ENCODE results near the gene ZNF217.
"Not testable (repeated sequence)": the region's sequence is repeated elsewhere in the genome, so short reads cannot be mapped to it uniquely, and the experiment has no call there.

Gene ZNF217

DNA sequence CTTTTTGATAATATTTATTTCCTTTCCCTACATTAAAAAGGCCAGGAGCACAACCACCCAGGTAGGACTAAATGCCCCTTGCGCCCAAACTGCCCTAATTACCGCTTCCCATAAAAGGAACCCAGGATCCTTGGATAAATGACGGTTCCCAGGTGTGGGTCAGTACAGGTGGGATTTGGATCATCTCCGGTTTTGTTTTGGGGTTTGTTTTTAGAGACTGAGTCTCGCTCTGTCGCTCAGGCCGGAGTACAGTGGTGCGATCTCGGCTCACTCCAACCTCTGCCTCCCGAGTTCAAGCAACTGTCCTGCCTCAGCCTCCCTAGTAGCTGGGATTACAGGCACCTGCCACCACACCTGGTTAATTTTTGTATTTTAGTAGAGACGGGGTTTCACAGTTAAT lies 28.4 kb downstream of the ZNF217 start:
- TF ChIP-seq, protein P1, sequence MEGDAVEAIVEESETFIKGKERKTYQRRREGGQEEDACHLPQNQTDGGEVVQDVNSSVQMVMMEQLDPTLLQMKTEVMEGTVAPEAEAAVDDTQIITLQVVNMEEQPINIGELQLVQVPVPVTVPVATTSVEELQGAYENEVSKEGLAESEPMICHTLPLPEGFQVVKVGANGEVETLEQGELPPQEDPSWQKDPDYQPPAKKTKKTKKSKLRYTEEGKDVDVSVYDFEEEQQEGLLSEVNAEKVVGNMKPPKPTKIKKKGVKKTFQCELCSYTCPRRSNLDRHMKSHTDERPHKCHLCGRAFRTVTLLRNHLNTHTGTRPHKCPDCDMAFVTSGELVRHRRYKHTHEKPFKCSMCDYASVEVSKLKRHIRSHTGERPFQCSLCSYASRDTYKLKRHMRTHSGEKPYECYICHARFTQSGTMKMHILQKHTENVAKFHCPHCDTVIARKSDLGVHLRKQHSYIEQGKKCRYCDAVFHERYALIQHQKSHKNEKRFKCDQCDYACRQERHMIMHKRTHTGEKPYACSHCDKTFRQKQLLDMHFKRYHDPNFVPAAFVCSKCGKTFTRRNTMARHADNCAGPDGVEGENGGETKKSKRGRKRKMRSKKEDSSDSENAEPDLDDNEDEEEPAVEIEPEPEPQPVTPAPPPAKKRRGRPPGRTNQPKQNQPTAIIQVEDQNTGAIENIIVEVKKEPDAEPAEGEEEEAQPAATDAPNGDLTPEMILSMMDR (IDR thresholded peaks at IDR 0.05; ENCODE audit: control insufficient read depth, insufficient read depth, low read depth, low read length, missing control alignments): no peak
- no peak overlapping the region for H3K4me3 ChIP-seq (ENCODE audit: control insufficient read depth, low read depth, low read length)
- DNase-seq (ENCODE audit: low read depth): no peak

DNA sequence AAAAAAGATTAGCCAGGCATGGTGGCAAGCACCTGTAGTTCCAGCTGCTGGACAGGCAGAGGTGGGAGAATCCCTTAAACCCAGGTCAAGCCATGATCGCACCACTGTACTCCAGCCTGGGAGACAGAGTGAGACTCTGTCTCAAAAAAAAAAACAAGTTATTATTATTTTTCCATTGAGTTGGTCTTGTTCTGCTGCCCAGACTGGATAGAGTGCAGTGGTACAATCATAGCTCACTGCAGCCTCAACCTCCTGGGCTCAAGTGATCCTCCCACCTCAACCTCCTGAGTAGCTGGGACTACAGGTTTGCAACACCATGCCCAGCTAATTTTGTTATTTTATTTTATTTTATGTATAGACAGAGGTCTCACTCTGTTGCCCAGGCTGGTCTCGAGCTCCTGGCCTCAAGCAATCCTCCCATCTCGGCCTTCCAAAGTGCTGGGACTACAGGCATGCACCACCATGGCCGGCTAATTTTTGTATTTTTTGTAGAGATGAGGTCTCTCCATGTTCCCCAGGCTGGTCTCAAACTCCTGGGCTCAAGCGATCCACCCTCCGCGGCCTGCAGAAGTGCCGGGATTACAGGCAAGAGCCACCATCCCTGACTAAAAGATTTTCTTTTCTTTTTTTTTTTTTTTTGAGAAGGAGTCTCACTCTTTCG lies 31.4 kb downstream of the ZNF217 start:
- not testable (repeated sequence) for H3K4me3 ChIP-seq (ENCODE audit: control insufficient read depth, low read depth, low read length); DNase-seq (ENCODE audit: low read depth)

DNA sequence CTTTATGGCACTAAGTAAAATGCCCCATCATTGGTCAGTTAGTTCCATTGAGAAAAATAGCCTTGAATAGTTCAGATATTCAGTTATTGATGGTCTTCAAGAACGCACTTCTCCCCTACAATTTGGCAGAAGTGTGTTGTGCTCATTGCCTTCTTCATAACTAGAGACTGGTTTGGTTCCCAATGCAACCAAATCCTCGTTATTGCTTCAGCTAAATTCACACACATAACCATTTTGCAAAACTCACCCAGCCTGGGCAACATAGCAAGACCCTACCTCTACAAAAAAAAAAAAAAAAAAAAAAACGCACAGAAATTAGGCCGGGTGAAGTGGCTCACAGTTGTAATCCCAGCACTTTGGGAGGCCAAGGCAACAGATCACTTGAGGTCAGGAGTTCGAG lies 32.1 kb downstream of the ZNF217 start:
- TF ChIP-seq, protein P1 (IDR thresholded peaks at IDR 0.05; ENCODE audit: control insufficient read depth, insufficient read depth, low read depth, low read length, missing control alignments): no peak
- H3K4me3 ChIP-seq (ENCODE audit: control insufficient read depth, low read depth, low read length): no peak overlapping the region
- no peak for DNase-seq (ENCODE audit: low read depth)

DNA sequence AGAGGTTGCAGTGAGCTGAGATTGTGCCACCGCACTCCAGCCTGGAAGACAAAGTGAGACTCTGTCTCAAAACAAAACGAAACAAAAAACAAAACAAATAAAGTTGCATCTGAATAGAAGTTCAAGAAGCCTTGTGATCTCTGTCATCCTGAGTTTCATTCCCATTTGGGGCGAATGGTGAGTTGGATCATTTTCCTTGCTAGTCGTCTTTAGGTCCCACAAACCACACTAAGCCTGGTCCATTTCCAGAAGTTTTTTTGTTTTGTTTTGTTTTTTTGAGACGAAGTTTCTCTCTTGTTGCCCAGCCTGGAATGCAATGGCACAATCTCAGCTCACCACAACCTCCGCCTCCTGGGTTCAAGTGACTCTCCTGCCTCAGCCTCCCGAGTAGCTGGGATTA lies 33.8 kb downstream of the ZNF217 start:
- TF ChIP-seq, protein P1 (IDR thresholded peaks at IDR 0.05; ENCODE audit: control insufficient read depth, insufficient read depth, low read depth, low read length, missing control alignments): no peak
- DNase-seq (ENCODE audit: low read depth): no peak
- no peak overlapping the region for H3K4me3 ChIP-seq (ENCODE audit: control insufficient read depth, low read depth, low read length)

DNA sequence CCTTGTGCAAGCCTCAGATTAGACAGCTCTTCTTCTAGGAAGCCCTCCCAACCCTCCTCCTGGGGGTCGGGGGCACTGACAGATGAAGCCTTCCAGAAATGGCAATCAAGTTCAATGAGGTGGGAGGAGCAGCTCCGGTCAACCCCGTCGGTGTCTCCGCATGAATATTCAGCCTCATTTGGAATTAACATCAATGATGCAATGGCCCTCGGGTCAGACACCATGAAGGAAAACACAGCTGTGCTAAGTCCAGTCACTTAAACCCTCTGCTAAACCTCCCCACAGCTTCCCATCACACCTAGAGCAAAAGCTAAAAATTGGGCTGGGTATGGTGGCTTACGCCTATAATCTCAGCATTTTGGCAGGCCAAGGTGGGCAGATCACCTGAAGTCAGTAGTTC lies 36.5 kb downstream of the ZNF217 start:
- no peak for DNase-seq (ENCODE audit: low read depth)
- H3K4me3 ChIP-seq (ENCODE audit: control insufficient read depth, low read depth, low read length): no peak overlapping the region
- TF ChIP-seq, protein P1 (IDR thresholded peaks at IDR 0.05; ENCODE audit: control insufficient read depth, insufficient read depth, low read depth, low read length, missing control alignments): no peak

DNA sequence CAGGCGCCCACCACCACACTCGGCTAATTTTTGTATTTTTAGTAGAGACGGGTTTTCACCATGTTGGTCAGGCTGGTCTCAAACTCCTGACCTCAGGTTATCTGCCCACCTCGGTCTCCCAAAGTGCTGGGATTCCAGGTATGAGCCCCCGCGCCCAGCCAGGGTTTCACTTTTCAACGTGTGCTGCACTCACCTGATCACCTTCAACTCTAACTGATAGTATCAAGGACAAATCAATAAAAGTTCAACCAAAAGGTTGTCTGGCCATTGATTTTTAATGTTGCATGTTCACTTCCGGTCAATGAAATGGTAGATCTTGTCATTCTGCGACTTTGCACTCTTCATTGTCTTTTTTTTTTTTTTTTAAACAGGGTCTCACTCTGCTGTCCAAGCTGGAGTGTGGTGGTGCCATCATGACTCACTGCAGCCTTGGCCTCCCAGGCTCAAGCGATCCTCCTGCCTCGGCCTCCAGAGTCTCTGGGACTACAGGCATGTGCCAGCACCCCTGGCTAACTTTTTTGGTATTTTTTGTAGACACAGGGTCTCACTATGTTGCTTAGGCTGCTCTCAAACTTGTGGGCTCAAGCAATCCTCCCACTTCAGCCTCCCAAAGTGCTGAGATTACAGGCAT lies 37.3 kb downstream of the ZNF217 start:
- no peak for DNase-seq (ENCODE audit: low read depth)
- no peak overlapping the region for H3K4me3 ChIP-seq (ENCODE audit: control insufficient read depth, low read depth, low read length)

DNA sequence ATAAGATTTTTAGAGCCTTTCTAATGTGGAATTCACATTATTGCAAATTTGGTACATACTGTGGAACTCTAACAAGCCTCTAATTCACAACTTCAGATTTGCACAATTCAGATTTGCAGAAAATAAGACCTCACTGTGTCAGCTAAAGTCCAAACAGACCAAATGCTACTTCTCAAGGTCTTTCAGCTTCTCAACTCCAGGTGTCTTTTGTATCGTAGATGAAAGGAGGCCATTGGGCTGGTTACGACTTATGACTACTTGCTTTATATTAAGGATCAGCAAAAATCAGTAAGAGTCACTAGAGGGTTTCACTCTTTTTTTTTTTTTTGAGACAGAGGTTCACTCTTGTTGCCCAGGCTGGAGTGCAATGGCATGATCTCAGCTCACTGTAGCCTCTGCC lies 37.8 kb downstream of the ZNF217 start:
- DNase-seq (ENCODE audit: low read depth): no peak
- no peak overlapping the region for H3K4me3 ChIP-seq (ENCODE audit: control insufficient read depth, low read depth, low read length)
- TF ChIP-seq, protein P1 (IDR thresholded peaks at IDR 0.05; ENCODE audit: control insufficient read depth, insufficient read depth, low read depth, low read length, missing control alignments): no peak

More for the DNA sequence above, 37.3 kb downstream of the ZNF217 start:
- TF ChIP-seq, protein P1 (IDR thresholded peaks at IDR 0.05; ENCODE audit: control insufficient read depth, insufficient read depth, low read depth, low read length, missing control alignments): no peak

All from AG09309 (cell line).